Neural progenitor cell (in vitro differentiated cells): ENCODE measurements around the gene PPP2R2C. TPM values are rescaled to one million over a fixed set of nuclear protein-coding genes. Genes with fewer than 3 reads are reported as not detected.

Experiments used
- DNase-seq: peaks from one replicate; pipeline ENCODE4 v3.0.0-alpha.2; 2016; ENCODE audit warnings: low spot score
- H2AFZ ChIP-seq: fragments of 200-600 bp; sonication (generic); replicated peaks from 2 replicates; pipeline ENCODE4 v1.6.1; 2016; ENCODE audit warnings: antibody characterized with exemption
- H3F3A ChIP-seq: fragments of 200-600 bp; sonication (generic); 2 replicates; pipeline ENCODE4 v1.6.1; 2016; ENCODE audit warnings: antibody characterized with exemption, low read depth
- H3K27ac ChIP-seq: fragments of 200-600 bp; sonication (generic); 2 replicates; pipeline ENCODE4 v1.5.1; 2016; ENCODE audit warnings: mild to moderate bottlenecking
- H3K27me3 ChIP-seq: fragments of 200-600 bp; sonication (generic); 2 replicates; pipeline ENCODE4 v1.6.1; 2016; ENCODE audit warnings: mild to moderate bottlenecking, moderate library complexity
- H3K36me3 ChIP-seq: fragments of 200-600 bp; sonication (generic); 2 replicates; pipeline ENCODE4 v1.5.1; 2016
- H3K4me1 ChIP-seq: fragments of 200-600 bp; sonication (generic); 2 replicates; pipeline ENCODE4 v1.6.1; 2016; ENCODE audit warnings: mixed run types
- H3K4me2 ChIP-seq: fragments of 200-600 bp; sonication (generic); 2 replicates; pipeline ENCODE4 v1.6.1; 2016
- H3K4me3 ChIP-seq: fragments of 200-600 bp; sonication (generic); 2 replicates; pipeline ENCODE4 v1.5.1; 2016
- H3K79me2 ChIP-seq: fragments of 200-600 bp; sonication (generic); 2 replicates; pipeline ENCODE4 v1.6.1; 2016; ENCODE audit warnings: low read depth
- H3K9ac ChIP-seq: fragments of 200-600 bp; sonication (generic); 2 replicates; pipeline ENCODE4 v1.6.1; 2016
- H3K9me3 ChIP-seq: fragments of 200-600 bp; sonication (generic); 2 replicates; pipeline ENCODE4 v1.5.1; 2016; ENCODE audit warnings: low read depth
- H4K20me1 ChIP-seq: fragments of 200-600 bp; sonication (generic); 2 replicates; pipeline ENCODE4 v1.6.1; 2016; ENCODE audit warnings: low read depth
- H3K27ac Mint-ChIP-seq: 3 replicates; pipeline ENCODE4 v1.8.0; 2021; ENCODE audit warnings: mixed read lengths
- H3K27me3 Mint-ChIP-seq: 2 replicates; pipeline ENCODE4 v1.8.0; 2022; ENCODE audit warnings: low read depth, mild to moderate bottlenecking, inconsistent platforms, moderate library complexity, mixed read lengths; ENCODE audit not compliant: insufficient read depth
- H3K36me3 Mint-ChIP-seq: 3 replicates; pipeline ENCODE4 v1.8.0; 2021; ENCODE audit warnings: mixed read lengths
- H3K4me1 Mint-ChIP-seq: 3 replicates; pipeline ENCODE4 v1.8.0; 2021; ENCODE audit warnings: mixed read lengths
- H3K4me3 Mint-ChIP-seq: 3 replicates; pipeline ENCODE4 v1.8.0; 2021; ENCODE audit warnings: mild to moderate bottlenecking, moderate library complexity, mixed read lengths
- H3K9me3 Mint-ChIP-seq: 3 replicates; pipeline ENCODE4 v1.8.0; 2020; ENCODE audit warnings: mixed read lengths
- EZH2 ChIP-seq: fragments of 200-600 bp; sonication (generic); IDR thresholded peaks from 2 replicates; pipeline ENCODE4 v1.6.1; 2017; ENCODE audit warnings: antibody characterized with exemption, mild to moderate bottlenecking, moderate library complexity
- EZH2phosphoT487 ChIP-seq: fragments of 200-600 bp; sonication (generic); IDR thresholded peaks from 2 replicates; pipeline ENCODE4 v1.6.1; 2017; ENCODE audit warnings: antibody characterized with exemption
- total RNA-seq: library from RNA; depleted of rRNA; stranded (reverse); fragments of >200 nt; gene quantifications from 2 replicates; pipeline ENCODE4 v1.2.3, GENCODE V29; 2015; ENCODE audit warnings: low replicate concordance
- TF ChIP-seq, protein P1 (sequence below): fragments of 200-600 bp; sonication (generic); IDR thresholded peaks from 2 replicates; pipeline ENCODE4 v1.5.1; 2017; ENCODE audit warnings: antibody characterized with exemption, mild to moderate bottlenecking

PPP2R2C gene
- total RNA-seq, 1 donor from 2014 or later: 3.5 TPM

DNA sequence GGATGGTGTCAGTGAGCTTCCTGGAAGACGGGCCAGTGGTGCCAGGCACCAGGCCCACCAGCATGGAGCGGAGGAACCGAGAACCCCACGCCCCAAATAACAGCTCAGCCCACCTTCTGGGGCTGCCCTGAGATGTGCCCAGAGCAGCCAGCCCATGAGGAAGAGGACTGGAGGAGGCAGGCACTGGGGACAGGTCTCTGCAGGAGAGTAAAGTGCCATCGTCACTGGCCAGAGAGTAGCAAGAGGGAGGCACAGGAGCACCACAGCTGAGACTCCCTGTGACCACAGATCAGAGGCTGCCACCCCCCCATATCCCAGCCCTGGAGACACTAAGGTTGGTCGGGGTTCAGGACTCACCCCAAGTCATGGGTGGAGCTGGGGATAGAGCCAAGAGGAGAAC, 63.0 kb downstream of the PPP2R2C start:
- H3K4me2 ChIP-seq: no peak overlapping the region
- no peaks in the 10 kb centered on the region for H3K27me3 ChIP-seq
- TF ChIP-seq EZH2 (no peak), EZH2phosphoT487 (no peak)
- TF ChIP-seq, protein P1, sequence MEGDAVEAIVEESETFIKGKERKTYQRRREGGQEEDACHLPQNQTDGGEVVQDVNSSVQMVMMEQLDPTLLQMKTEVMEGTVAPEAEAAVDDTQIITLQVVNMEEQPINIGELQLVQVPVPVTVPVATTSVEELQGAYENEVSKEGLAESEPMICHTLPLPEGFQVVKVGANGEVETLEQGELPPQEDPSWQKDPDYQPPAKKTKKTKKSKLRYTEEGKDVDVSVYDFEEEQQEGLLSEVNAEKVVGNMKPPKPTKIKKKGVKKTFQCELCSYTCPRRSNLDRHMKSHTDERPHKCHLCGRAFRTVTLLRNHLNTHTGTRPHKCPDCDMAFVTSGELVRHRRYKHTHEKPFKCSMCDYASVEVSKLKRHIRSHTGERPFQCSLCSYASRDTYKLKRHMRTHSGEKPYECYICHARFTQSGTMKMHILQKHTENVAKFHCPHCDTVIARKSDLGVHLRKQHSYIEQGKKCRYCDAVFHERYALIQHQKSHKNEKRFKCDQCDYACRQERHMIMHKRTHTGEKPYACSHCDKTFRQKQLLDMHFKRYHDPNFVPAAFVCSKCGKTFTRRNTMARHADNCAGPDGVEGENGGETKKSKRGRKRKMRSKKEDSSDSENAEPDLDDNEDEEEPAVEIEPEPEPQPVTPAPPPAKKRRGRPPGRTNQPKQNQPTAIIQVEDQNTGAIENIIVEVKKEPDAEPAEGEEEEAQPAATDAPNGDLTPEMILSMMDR: no peak
- H3K9me3 ChIP-seq: no peaks in the 10 kb centered on the region
- H2AFZ ChIP-seq: no peak overlapping the region
- no peaks in the 10 kb centered on the region for H3K36me3 ChIP-seq
- Mint-ChIP-seq H3K27ac (no peak overlapping the region), H3K4me3 (no peak overlapping the region), H3K27me3 (peaks cover 9% of the 10 kb centered on the region), H3K4me1 (peaks cover 32% of the 10 kb centered on the region), H3K9me3 (peaks cover 6% of the 10 kb centered on the region), H3K36me3 (no peaks in the 10 kb centered on the region)
- peaks cover 26% of the 10 kb centered on the region for H3K4me1 ChIP-seq
- H3K4me3 ChIP-seq: no peak overlapping the region
- no peak for DNase-seq
- no peak overlapping the region for H3K9ac ChIP-seq
- peaks cover 3% of the 10 kb centered on the region for H4K20me1 ChIP-seq
- peaks cover 21% of the 10 kb centered on the region for H3F3A ChIP-seq
- no peaks in the 10 kb centered on the region for H3K79me2 ChIP-seq
- no peak overlapping the region for H3K27ac ChIP-seq

DNA sequence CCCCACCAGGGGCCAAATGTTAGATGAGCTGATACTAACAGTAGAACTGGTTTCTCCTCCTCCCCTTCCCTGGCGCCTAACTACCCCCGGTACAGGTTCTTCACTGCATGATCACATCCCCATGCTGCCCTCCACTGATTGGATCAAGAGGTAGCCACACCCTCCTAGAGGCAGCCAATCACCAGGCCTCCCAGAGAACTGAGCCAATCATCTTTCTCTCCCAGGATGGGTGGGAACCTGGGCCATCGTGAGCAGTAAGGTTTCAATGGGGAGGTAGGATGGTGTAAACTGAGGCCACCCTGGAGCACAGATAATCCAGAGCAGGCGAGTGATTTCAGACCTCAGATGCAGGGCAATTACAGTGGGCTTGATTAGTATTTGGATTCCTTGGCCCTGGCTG, 64.2 kb downstream of the PPP2R2C start:
- H3K27me3 ChIP-seq: no peaks in the 10 kb centered on the region
- H3K4me3 ChIP-seq: no peak overlapping the region
- Mint-ChIP-seq H3K36me3 (no peaks in the 10 kb centered on the region), H3K4me3 (no peak overlapping the region), H3K4me1 (peaks cover 33% of the 10 kb centered on the region), H3K9me3 (peaks cover 3% of the 10 kb centered on the region), H3K27me3 (peaks cover 9% of the 10 kb centered on the region), H3K27ac (no peak overlapping the region)
- H3F3A ChIP-seq: peaks cover 25% of the 10 kb centered on the region
- no peak overlapping the region for H3K4me2 ChIP-seq
- H3K4me1 ChIP-seq: peaks cover 33% of the 10 kb centered on the region
- no peak overlapping the region for H2AFZ ChIP-seq
- no peak overlapping the region for H3K27ac ChIP-seq
- no peaks in the 10 kb centered on the region for H3K36me3 ChIP-seq
- TF ChIP-seq, protein P1: no peak
- TF ChIP-seq EZH2 (no peak), EZH2phosphoT487 (no peak)
- peaks cover 3% of the 10 kb centered on the region for H4K20me1 ChIP-seq
- DNase-seq: no peak
- H3K9ac ChIP-seq: no peak overlapping the region
- H3K9me3 ChIP-seq: no peaks in the 10 kb centered on the region
- H3K79me2 ChIP-seq: no peaks in the 10 kb centered on the region

DNA sequence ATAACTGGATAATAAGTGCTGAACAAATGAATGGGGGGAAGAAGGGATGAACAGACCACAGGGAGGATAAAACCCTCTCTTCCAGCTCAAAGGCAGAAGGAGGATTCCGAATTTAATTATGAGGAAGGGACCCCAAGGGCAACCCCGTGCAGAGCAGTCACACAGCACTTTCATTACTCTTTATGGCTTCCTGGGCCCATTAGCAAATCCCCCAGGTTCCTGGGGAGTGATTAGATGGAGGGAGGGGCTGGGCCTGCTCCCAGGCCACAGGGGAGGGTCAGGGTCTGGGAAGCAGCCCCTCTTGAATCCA, 67.1 kb downstream of the PPP2R2C start:
- Histone ChIP-seq H3K79me2 (no peaks in the 10 kb centered on the region), H3K4me2 (peak overlapping the region; percentile 58), H3K36me3 (no peaks in the 10 kb centered on the region), H3K9me3 (no peaks in the 10 kb centered on the region), H3F3A (peaks cover 32% of the 10 kb centered on the region), H3K27me3 (no peaks in the 10 kb centered on the region), H4K20me1 (peaks cover 3% of the 10 kb centered on the region), H2AFZ (no peak overlapping the region), H3K4me1 (peaks cover 41% of the 10 kb centered on the region), H3K27ac (no peak overlapping the region), H3K9ac (no peak overlapping the region), H3K4me3 (no peak overlapping the region)
- Mint-ChIP-seq H3K27me3 (peaks cover 21% of the 10 kb centered on the region), H3K27ac (peak overlapping the region; percentile 27), H3K36me3 (no peaks in the 10 kb centered on the region), H3K4me3 (peak overlapping the region; percentile 67), H3K4me1 (peaks cover 40% of the 10 kb centered on the region), H3K9me3 (no peaks in the 10 kb centered on the region)
- DNase-seq: peak; percentile 56
- TF ChIP-seq EZH2 (no peak), EZH2phosphoT487 (no peak)
- TF ChIP-seq, protein P1: no peak
